Activated T-cell treated with anti-CD3 and anti-CD28 coated beads, Interleukin-2, amount 50 U/mL, for 48 hours (primary cell): ENCODE measurements around the gene WTIP.
"Not testable (repeated sequence)": the region's sequence is repeated elsewhere in the genome, so short reads cannot be mapped to it uniquely, and the experiment has no call there.

Experiments
- DNase-seq, 2 experiments: peaks; one replicate each; pipeline ENCODE4 v3.0.0-alpha.2; 2020

WTIP gene

DNA sequence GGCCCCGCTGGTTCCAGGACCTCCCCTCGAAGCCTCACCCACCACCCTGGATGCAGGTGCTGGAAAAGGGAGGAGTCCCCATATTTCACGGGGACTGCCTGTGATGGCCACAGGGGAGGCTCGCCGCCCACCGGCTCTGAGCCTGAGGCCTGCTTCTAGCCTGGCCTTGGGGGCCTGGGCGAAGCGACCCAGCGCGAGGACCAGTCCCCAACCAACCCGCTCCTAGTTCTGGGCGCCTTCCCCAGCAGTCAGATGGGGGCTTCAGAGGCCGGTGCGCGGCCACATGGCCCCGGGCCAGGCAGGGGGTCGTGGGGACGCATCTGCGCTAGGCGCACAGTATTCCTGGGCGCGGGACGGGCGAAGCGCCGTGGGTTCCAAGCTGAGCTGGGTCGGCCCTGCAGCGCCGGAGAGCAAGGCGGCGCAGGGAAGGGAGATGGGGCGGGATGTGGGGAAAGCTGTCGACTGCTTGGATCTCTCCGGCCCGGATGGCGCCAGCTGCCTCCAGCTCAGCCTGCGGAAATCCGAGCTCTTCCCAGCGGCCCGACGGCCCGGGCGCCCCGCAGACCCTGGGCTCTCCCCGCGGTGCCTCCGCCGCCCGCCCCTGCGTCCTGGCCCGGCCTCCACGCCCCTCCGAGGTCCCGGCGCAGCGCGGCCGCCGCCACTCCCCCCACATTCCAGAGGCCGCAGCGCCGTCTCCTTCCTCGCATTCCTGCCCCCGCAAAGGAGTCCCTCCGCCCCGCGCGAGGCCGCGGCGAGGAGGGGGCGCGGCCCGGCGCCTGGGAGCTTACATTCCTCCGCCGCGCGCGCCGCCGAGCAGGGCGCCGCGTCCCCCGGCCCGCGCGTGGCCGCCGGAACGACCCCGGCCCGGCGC is at the start of gene WTIP:
Gene WTIP, plus strand, starts transcription at position 788 of the 871 bp plus-strand sequence. CDS start 217 bp downstream, outside the sequence.
- DNase-seq, result no peak

GRCh38 chr19:34432797-34433196 is 48.8 kb upstream of the WTIP start:
- DNase-seq, result no peak

DNA sequence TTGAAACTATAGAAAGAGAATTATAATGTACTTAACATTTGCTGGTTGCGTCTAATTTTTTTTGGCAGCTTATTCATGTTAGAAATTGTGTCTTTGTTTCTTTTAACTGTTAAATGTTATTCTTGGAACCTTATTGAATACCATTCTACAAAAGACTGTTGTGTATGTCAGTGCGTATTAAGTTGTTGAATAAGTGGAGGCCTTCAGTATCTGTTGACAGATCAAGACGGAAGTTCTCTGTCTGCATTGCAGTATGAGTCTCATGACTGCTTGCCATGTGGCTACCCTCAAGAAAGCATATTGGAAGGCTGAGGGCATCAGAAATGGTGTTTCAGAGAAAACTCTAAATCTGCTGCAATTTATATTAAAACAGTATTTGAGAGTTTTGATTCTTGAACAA is 44.8 kb upstream of the WTIP start:
- no peak for DNase-seq

GRCh38 chr19:34448191-34448590 is 33.4 kb upstream of the WTIP start:
- DNase-seq, result no peak

DNA sequence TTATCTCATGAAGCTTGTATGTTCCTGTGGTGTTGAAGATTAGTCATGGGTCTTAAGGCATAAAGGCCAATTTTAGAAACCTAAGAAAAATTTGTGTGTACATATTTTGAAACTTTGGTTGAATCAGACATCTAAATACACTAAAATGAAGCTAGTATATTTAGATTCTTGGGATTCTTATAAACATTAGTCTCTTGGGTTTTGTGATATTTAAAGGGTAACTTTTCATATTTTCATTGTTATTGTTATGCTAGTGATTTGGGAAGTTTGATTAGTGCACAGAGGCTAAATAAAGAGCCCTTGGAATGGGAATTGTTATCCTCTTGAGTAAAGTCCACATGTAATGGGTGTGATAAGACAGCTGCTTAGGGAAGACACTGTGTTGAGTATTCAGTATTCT is 28.8 kb upstream of the WTIP start:
- DNase-seq, result no peak

- DNase-seq, result no peak
These were observed 27.5 kb upstream of the WTIP start for GRCh38 chr19:34454091-34454490.

DNA sequence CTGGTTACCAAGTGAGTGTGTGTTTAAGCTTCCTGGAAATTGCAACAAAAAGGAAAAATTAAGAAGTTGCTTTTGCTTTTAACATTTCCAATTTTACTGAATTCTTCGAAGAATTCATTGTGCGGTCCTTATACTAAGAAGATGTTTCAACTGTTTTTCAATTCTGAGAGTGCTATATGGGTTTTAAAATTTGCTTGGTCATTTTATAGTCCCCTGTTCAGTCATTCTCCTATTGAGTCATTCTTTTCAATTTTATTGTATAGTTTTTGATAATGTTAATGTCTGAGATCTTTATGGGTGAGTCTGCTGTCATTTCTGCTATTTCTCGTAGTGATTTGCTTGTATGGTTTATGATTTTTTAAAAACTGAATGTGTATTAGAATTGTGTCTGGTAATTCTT is 26.9 kb upstream of the WTIP start:
- no peak for DNase-seq

DNA sequence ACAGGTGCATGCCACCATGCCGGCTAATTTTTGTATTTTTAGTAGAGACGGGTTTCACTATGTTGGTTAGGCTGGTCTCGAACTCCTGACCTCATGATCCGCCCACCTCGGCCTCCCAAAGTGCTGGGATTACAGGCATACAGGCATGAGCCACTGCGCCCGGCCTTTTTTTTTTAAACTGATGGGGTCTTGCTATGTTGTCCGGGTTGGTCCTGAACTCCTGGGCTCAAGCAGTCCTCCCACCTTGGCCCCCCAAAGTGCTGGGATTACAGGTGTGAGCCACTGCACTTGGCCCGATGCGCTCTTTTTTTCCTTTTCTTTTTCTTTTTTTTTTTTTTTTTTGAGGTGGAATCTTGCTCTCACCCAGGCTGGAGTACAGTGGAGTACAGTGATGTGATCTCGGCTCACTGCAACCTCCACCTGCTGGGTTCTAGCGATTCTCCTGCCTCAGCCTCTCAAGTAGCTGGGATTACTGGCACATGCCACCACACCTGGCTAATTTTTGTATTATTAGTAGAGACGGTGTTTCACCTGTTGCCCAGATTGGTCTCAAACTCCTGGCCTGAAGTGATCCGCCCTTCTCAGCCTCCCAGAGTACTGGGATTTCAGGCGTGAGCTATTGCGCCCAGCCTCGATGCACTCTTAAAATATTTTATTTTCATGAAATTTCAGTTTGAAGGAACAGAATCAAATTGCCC is 25.6 kb upstream of the WTIP start:
- DNase-seq, result not testable (repeated sequence)

GRCh38 chr19:34457446-34457845 is 24.1 kb upstream of the WTIP start:
- no peak for DNase-seq

DNA sequence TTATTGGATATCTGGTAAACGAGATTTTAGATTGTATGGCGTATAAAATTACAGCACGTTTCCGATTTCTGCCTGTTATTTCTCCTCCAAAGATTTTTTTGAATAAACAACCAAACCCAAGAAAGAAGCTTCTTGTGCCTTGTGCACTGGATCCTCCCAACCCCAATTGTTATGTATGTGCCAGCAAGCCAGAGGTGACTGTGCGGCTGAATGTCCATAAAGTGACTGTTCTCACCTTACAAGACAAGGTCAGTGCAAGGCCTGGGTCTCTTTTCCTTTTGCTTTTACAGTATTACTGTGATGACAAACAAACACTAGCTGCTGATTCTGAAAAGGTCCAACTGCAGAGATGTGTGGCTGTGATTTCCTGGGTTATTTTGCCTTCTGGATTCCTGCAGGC is 22.9 kb upstream of the WTIP start:
- no peak for DNase-seq

- DNase-seq, result no peak
These were observed 21.9 kb upstream of the WTIP start for GRCh38 chr19:34459614-34460013.

DNA sequence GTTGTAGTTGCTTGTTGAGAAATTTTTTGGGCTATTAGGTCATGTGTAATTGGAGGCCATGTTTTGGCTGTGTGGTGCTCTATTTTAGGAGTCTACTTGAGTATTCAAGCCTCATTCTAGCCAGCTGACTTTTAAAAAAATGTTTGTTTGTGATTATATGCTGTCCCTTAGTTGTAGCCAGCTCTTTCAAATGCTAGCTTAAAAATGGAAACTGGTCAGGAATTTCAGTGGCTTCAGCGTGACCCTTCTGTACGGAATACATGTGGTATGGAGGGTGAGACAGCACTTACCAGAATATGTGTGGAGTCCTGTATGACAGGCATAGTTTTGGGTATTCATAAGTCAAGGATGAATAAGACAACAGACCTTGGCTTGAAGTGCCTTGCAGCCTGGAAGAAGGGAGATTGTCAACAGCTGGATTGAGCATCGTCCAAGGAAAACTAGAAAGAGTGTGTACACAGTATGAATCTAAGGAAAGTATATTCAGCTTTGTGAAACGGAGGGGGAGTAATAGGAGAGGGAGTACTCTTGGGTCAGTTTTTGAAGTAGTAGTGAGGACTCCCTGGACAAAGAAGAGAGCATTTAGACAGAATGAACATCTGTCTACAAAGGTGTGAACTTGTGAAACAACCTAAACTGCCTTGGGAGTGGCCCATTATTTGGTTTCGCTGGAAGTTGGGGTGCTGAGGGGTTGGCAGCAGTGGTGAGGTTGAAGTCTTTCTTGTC is 20.0 kb upstream of the WTIP start:
- no peak for DNase-seq

DNA sequence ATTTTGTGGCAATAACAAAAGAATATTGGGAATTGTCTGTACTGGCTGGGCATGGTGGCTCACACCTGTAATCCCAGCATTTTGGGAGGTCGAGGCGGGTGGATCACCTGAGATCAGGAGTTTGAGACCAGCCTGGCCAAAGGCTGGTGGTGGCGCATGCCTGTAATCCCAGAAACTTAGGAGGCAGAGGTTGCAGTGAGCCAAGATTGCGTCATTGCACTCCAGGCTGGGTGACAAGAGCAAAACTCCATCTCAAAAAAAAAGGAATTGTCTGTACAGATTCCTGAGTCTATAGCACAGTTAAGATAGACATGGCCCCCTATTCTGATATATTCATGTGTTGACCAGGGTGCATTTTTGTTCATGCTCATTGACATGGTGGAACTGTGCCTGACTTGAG is 16.8 kb upstream of the WTIP start:
- not testable (repeated sequence) for DNase-seq

GRCh38 chr19:34468409-34468808 is 13.1 kb upstream of the WTIP start:
- no peak for DNase-seq

- DNase-seq, result not testable (repeated sequence)
These were observed 12.5 kb upstream of the WTIP start for GRCh38 chr19:34469026-34469425.

DNA sequence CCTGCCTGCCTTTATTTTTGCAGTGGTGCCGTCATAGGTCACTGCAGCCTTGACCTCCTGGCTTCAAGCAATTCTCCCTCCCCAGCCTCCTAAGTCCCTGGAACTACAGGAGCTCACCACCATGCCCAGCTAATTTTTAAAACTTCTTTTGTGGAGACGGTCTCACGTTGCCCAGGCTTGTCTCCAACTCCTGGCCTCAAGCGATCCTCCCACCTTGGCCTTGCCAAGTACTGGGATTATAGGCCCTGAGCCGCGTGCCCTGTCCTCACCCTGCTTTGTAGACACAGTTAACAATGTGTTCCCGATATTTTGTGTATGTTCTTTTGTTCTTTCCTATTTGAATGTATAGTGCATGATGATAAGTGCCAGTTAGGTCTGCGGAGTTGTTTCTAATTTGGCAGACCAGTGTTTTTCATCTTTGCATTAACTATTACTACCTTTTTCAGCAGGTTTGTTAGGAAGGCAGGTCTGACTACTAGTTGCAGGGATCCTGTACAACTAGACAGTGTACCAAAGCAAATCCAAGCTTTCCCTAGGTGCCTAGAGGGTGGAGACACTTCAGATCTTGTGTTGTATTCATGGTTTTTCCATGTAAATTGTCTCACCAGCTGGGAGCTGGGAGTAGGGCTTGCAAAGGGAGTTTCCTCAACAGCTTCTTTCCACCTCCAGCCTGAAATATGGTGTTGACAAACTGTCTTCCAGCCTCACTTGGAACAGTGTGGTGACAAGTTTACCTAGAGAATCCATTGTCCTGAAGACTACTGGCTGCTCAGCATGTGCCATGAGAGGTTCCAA is 9.5 kb upstream of the WTIP start:
- DNase-seq, result peak in 1 of 2 experiments; percentile 13

- DNase-seq, result no peak
These were observed 7.1 kb upstream of the WTIP start for GRCh38 chr19:34474233-34474989.

DNA sequence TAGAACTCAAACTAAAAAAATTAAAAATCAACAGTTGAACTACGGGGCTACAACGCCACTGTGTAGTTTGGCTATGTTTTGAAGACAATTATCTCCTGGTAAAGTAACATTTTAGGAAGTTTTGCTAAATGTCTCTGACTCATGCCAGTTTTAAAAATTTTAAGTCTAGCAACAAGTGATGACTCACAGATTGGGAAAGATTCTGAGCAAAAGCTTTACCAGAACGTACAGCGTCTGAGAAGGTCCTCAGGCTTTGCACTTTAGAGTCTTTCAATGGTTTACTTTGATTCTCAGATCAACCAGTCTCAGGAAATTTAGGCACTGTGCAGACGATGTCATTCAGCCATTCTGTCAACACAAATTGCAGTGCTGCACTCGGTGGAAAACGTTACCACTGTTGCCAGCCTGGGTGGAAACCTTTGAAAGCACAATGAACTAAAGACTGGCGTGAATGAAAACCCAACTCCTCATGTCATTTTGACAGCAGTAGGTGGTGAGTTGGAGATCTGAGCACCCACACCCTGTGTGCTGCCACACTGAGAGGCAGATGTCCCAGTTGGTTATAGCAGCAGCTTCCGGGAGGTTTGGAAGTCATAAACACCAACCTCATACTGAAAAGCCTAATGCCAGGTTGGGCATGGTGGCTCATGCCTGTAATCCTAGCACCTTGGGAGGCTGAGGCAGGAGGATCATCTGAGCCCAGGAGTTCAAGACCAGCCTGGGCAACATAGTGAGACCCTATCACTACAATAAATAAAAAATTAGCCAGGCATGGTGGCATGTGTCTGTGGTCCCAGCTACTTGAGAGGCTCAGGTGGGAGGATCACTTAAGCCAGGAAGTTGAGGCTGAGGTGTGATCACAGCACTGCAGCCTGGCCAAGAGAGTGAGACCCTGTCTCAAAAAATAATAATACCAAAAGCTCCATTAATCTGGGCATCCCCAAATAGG is 6.3 kb upstream of the WTIP start:
- DNase-seq, result peak; percentile 44 to 56

GRCh38 chr19:34475975-34476594 is 5.5 kb upstream of the WTIP start:
- DNase-seq, result no peak

DNA sequence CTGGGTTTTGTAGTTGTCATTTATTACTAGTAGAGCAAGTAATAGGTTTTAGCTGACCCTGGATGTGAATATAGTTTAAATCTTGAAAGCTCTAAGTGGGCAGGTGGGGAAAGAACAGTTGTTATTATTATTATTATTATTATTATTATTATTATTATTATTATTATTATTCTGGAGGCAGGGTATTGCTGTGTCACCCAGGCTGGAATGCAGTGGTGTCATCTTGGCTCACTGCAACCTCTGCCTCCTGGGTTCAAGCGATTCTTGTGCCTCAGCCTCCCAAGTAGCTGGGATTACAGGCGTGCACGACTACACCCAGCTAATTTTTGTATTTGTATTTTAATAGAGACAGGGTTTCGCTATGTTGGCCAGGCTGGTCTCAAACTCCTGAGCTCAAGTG is 3.1 kb upstream of the WTIP start:
- DNase-seq, result not testable (repeated sequence)
